A549 (cell line): Measurements from ENCODE around the gene NRTN.

Experiments used
- CHD4 ChIP-seq: fragments of 200-600 bp; sonication (generic); IDR thresholded peaks from 2 replicates; pipeline ENCODE4 v1.6.1; 2016; ENCODE audit warnings: antibody characterized with exemption, mild to moderate bottlenecking, borderline replicate concordance
- CTCF ChIP-seq: fragments of >200 bp; sonication (Bioruptor Twin); formaldehyde crosslinking; IDR thresholded peaks from 3 replicates; pipeline ENCODE4 v1.5.1; 2016
- EP300 ChIP-seq, 2 experiments: fragments of >200 bp; sonication (Bioruptor Twin); formaldehyde crosslinking; IDR thresholded peaks; 2 replicates in 1 of 2; 3 replicates in 1 of 2; pipeline ENCODE4 v1.6.1; 2016 to 2017
- HES2 ChIP-seq: fragments of >200 bp; sonication (Bioruptor Twin); formaldehyde crosslinking; IDR thresholded peaks from 2 replicates; pipeline ENCODE4 v1.6.1; 2016
- KDM1A ChIP-seq: fragments of 200-600 bp; sonication (generic); IDR thresholded peaks from 2 replicates; pipeline ENCODE4 v1.6.1; 2016; ENCODE audit warnings: low read depth, mild to moderate bottlenecking
- POLR2A ChIP-seq: IDR thresholded peaks from 2 replicates; pipeline ENCODE4 v1.6.1; 2012; ENCODE audit warnings: mild to moderate bottlenecking, low read length
- RAD21 ChIP-seq, 2 experiments: fragments of >200 bp in 1 of 2; sonication (Bioruptor Twin) in 1 of 2; formaldehyde crosslinking in 1 of 2; IDR thresholded peaks in 1 of 2; conservative IDR thresholded peaks in 1 of 2; 2 replicates in 1 of 2; 3 replicates in 1 of 2; pipeline ENCODE4 v1.6.1; 2012 to 2018; ENCODE audit warnings: inconsistent platforms in 1 of 2

- TF ChIP-seq CHD4 (no peak), EP300 (IDR thresholded peaks at IDR 0.05) (no peak), CTCF (no peak), POLR2A (no peak), HES2 (no peak), KDM1A (no peak), RAD21 (conservative IDR thresholded peaks at IDR 0.05 in 1 of 2, IDR thresholded peaks at IDR 0.05 in 1 of 2) (no peak)
Observed at GRCh38 chr19:5772416-5772815, 32.5 kb upstream of the NRTN start.
